Activated CD4-positive, alpha-beta T cell treated with anti-CD3 and anti-CD28 coated beads, Interleukin-2, amount 10 ng/mL, durations not matched to agents 24 days and 14 days (primary cell): ENCODE data around the gene SLC8A1. TPM values are rescaled to one million over a fixed set of nuclear protein-coding genes. Genes with fewer than 3 reads are reported as not detected.

Experiments
- DNase-seq: peaks from one replicate; pipeline ENCODE4 v3.0.0; 2022
- H3K27ac Mint-ChIP-seq: one replicate; pipeline ENCODE4 v1.8.0; 2022; ENCODE audit warnings: mild to moderate bottlenecking, mixed read lengths
- H3K27me3 Mint-ChIP-seq: one replicate; pipeline ENCODE4 v1.8.0; 2022; ENCODE audit warnings: mixed read lengths
- H3K36me3 Mint-ChIP-seq: one replicate; pipeline ENCODE4 v1.8.0; 2022; ENCODE audit warnings: low read depth, mild to moderate bottlenecking, mixed read lengths
- H3K4me1 Mint-ChIP-seq: one replicate; pipeline ENCODE4 v1.8.0; 2021; ENCODE audit warnings: mixed read lengths
- H3K4me3 Mint-ChIP-seq: one replicate; pipeline ENCODE4 v1.8.0; 2022; ENCODE audit warnings: mild to moderate bottlenecking, moderate library complexity, mixed read lengths
- H3K9me3 Mint-ChIP-seq: one replicate; pipeline ENCODE4 v1.8.0; 2021; ENCODE audit warnings: mixed read lengths
- intact Hi-C: fragments of 100-400 bp; cut with micrococcal nuclease; formaldehyde crosslinking; loops from one replicate; pipeline ENCODE4 v1.15.1; 2023
- total RNA-seq: library from RNA; stranded (reverse); gene quantifications from 2 replicates; pipeline ENCODE4 v1.2.3, GENCODE V29; 2022

The SLC8A1 gene
- total RNA-seq, 1 donor from 2014 or later, result 5.0 TPM

DNA sequence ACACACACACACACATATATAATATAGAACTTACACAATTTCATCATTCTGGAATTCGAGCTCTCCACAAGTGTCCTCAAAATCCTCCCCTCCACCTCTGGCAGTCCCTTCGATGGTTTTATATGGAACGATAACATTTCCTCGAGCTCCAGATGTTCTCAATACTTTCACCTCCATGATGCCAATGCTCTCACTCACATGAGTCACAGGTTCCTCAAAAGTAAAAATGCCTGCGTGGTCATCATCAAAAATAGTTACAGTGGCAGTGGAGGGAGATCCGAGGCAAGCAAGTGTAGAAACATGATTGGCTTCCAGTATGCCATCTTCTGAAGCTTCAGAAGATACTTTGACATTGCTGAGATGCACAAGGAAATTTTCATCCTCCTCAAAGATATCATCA lies 23.5 kb downstream of the SLC8A1 start:
- H3K4me1 Mint-ChIP-seq, result no peaks in the 10 kb centered on the region
- DNase-seq, result no peak
- intact Hi-C loops, result no loop called here
- no peak overlapping the region for H3K27ac Mint-ChIP-seq
- H3K36me3 Mint-ChIP-seq, result no peaks in the 10 kb centered on the region
- no peaks in the 10 kb centered on the region for H3K9me3 Mint-ChIP-seq
- H3K4me3 Mint-ChIP-seq, result no peak overlapping the region
- H3K27me3 Mint-ChIP-seq, result no peaks in the 10 kb centered on the region

DNA sequence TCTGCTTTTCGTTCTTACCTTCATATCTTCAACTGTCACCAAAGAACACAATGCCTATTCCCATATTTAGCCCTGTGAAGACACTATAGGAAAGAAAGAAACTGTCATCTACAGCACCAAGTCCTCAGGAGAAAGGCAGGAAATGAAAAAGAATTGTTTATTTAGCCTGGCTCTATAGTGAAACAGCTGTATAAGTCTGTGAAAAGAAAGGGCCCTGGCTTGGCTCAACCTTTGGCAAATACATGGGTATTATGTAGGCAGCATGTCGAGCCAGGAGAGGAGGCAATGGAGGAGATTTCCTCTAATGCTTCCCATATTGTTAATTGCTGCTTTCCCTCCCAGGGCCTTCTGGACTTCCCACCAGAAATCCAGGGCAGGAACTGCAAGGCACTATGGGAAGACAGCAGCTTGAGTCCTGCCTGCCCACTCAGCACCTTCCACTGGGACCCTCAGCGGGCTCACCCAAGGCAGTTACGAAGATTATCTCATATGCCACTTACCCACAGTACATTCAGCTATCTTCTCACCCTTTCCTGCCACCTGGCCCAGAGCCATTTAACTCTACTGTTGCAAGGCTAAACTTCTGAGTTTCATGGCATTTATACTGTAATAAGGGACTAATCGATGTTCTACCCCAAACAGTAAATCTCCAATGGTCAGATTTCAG lies 30.1 kb downstream of the SLC8A1 start:
- Mint-ChIP-seq H3K36me3 (no peaks in the 10 kb centered on the region), H3K4me1 (no peaks in the 10 kb centered on the region), H3K4me3 (no peak overlapping the region), H3K27me3 (no peaks in the 10 kb centered on the region), H3K9me3 (no peaks in the 10 kb centered on the region), H3K27ac (no peak overlapping the region)
- DNase-seq, result no peak
- intact Hi-C loops, result no loop called here

DNA sequence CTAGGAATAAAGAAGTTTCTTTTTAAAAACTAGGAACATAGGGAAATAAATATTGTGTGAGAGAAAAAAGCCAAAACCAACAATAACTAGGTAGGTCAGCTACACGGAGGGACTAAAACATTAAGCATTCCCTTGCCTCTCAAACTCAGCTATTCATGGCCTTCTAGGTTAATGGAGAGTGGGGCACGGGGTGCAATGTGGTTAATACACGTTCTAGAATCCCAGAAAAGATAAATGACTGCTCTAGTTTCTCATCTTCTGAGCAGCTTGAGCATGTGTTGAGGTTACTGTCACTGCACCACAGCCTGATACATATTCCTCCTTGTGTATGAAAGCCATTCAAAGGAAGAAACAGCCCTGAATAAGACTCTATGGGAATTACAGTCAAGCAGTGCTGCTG lies 31.4 kb downstream of the SLC8A1 start:
- Mint-ChIP-seq H3K4me1 (no peaks in the 10 kb centered on the region), H3K27me3 (no peaks in the 10 kb centered on the region), H3K36me3 (no peaks in the 10 kb centered on the region), H3K27ac (no peak overlapping the region), H3K9me3 (no peaks in the 10 kb centered on the region), H3K4me3 (no peak overlapping the region)
- DNase-seq, result no peak
- intact Hi-C loops, result no loop called here

DNA sequence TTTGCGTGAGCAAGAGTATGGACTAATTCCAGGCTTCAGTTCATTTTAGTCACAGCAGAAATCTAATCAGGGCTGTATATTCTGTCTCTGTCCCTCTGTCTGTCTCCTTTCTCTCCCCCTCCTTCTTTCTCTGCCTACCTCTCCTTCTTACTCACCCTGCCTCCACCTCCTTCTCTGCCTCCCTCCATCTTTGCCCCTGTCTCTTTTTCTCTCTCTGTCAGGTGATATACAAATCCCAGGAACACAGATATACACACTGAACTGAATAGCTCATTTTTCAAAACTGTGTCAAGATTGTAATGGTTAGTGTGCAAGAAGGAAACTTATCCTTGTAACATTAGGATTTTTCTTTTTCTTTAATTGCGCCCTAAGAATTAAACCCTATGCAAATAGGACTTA lies 32.5 kb downstream of the SLC8A1 start:
- DNase-seq, result no peak
- H3K36me3 Mint-ChIP-seq, result no peaks in the 10 kb centered on the region
- no peaks in the 10 kb centered on the region for H3K4me1 Mint-ChIP-seq
- intact Hi-C loops, result no loop called here
- no peaks in the 10 kb centered on the region for H3K27me3 Mint-ChIP-seq
- no peaks in the 10 kb centered on the region for H3K9me3 Mint-ChIP-seq
- no peak overlapping the region for H3K27ac Mint-ChIP-seq
- H3K4me3 Mint-ChIP-seq, result no peak overlapping the region

DNA sequence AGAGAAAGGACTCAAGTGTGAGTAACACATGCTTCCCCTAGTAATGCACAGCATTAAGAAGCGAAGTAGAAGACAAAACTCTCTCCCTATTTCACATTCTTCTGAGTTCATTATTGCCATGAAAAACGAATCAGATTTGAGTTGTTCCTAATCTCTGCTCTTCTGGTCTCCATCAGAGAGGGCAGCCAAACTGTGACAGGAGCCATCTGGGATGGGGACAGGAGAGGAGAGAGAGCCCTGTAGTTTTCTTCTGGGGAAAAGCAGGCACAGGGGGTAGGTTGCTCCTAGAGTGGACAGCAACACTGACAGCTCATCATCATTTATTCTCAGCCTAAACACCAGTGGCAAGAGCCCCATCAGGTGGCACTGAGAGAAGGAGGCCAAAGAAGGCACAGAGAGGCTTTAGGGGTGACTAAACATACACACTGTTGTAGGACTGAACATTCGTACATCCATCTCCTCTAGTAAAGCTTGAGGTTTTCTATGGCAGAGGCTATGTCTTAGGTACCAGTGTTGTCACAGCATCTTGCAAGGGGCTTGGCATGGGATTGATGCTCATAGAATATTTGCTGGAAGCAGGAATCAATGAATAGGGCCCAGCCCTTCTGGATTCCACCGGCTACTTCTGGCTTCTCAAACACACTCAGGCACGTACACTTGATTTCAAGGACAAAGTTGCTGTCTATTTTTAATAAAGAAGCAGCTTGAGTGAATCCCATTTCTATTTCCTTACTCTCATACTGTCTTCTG lies 33.1 kb downstream of the SLC8A1 start:
- intact Hi-C loops, result no loop called here
- DNase-seq, result no peak
- no peaks in the 10 kb centered on the region for H3K4me1 Mint-ChIP-seq
- H3K36me3 Mint-ChIP-seq, result no peaks in the 10 kb centered on the region
- H3K27me3 Mint-ChIP-seq, result no peaks in the 10 kb centered on the region
- H3K4me3 Mint-ChIP-seq, result no peak overlapping the region
- H3K9me3 Mint-ChIP-seq, result no peaks in the 10 kb centered on the region
- H3K27ac Mint-ChIP-seq, result no peak overlapping the region

DNA sequence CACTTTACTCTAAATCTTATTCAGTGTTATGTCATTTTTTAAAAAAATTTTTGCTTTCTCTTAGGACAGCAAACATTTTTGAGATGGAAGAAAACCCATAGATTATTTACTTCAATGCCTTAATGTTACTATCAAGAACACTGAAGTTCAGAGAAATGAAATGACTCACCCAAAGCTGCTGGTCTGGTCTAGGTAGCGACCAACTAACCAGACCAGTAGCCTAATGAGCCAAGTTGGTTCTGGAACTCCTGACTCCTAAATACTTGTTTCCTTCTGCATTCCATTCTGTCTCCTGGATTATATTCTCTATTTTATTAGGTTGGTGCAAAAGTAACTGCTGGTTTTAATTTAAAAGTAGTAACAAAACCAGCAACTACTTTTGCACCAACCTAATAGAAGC lies 35.4 kb downstream of the SLC8A1 start:
- Mint-ChIP-seq H3K36me3 (no peaks in the 10 kb centered on the region), H3K4me1 (no peaks in the 10 kb centered on the region), H3K4me3 (no peak overlapping the region), H3K27ac (no peak overlapping the region), H3K9me3 (no peaks in the 10 kb centered on the region), H3K27me3 (no peaks in the 10 kb centered on the region)
- intact Hi-C loops, result no loop called here
- DNase-seq, result no peak

DNA sequence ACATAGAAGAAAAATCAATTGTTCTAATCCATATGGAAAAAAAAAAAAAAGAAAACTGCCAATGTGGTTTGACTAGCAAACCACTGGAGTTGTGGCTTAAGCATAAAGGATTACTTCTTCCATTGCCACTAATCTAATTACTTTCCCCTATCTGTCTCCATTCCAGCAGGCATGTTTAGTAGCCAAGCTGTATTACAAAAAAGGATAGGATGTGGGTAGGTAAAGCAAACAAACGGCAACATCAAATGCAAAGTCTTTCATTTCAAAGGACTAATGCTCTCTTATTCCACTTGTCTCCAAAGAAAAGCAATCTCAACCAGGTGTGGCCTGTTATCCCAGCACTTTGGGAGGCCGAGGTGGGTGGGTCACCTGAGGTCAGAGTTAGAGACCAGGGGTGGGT lies 36.5 kb downstream of the SLC8A1 start:
- no peak for DNase-seq
- intact Hi-C loops, result no loop called here
- Mint-ChIP-seq H3K27me3 (no peaks in the 10 kb centered on the region), H3K27ac (no peak overlapping the region), H3K9me3 (no peaks in the 10 kb centered on the region), H3K4me3 (no peak overlapping the region), H3K4me1 (no peaks in the 10 kb centered on the region), H3K36me3 (no peaks in the 10 kb centered on the region)

DNA sequence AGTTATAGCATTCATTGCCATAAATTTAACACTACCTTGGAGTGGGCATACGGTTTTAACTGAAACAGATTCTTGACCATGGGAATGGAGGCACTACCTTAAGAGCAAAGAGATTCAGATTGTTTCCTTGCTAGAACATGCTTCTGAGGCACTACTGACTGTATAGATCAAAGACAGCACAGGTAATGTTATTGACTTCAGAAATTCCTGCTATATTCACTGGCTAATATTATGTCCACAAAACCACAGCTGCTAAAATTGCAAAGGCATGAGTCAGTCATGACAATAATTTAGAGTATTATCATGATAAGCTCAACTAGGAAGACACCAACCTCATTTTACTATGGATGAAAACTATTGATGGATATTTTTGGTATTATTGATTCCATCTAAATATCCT lies 39.4 kb downstream of the SLC8A1 start:
- Mint-ChIP-seq H3K4me1 (no peaks in the 10 kb centered on the region), H3K27ac (no peak overlapping the region), H3K4me3 (no peak overlapping the region), H3K36me3 (no peaks in the 10 kb centered on the region), H3K27me3 (no peaks in the 10 kb centered on the region), H3K9me3 (no peaks in the 10 kb centered on the region)
- no peak for DNase-seq
- intact Hi-C loops, result no loop called here

DNA sequence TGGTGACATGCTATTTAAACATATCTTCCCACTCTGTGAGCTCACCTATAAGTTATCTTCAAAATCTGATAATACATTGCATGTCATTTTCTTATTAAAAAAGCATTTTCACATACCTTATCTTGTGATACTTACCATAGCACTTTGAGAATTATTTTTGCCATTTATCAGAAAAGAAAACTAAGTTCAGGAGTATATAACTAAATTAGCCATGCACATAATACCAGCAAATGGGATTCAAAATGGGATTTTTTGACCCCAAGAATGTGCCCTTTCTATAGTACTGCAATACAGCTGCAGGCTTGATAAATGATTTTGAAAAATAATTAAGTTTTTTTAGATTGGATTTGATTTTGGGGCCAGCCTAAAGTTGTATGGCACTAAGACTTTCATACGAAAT lies 41.2 kb downstream of the SLC8A1 start:
- Mint-ChIP-seq H3K4me3 (no peak overlapping the region), H3K27ac (no peak overlapping the region)
- no peak for DNase-seq

DNA sequence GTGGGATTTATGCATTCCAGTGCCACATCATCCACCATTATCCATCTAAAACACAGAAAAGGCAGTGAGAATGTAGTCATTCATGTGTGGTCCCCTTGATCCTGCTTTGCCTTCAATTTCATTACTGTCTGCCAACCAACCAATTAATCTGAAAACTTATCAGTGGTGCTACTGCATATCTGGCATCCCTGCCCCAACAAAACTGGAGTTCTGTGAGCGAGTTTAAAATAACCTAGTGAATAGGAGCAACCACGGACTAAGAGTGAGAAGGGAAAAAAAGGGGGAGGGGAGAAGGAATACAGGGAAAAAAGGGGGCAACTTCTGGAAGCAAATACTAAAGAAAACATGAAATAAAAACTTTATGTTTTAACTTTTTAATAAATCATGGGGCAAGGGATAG lies 42.2 kb downstream of the SLC8A1 start:
- Mint-ChIP-seq H3K27ac (no peak overlapping the region), H3K36me3 (no peaks in the 10 kb centered on the region), H3K9me3 (no peaks in the 10 kb centered on the region), H3K4me3 (no peak overlapping the region), H3K27me3 (no peaks in the 10 kb centered on the region), H3K4me1 (no peaks in the 10 kb centered on the region)
- intact Hi-C loops, result no loop called here
- DNase-seq, result no peak

More for the DNA sequence above, 41.2 kb downstream of the SLC8A1 start:
- Mint-ChIP-seq H3K4me1 (no peaks in the 10 kb centered on the region), H3K27me3 (no peaks in the 10 kb centered on the region), H3K9me3 (no peaks in the 10 kb centered on the region), H3K36me3 (no peaks in the 10 kb centered on the region)
- intact Hi-C loops, result no loop called here

DNA sequence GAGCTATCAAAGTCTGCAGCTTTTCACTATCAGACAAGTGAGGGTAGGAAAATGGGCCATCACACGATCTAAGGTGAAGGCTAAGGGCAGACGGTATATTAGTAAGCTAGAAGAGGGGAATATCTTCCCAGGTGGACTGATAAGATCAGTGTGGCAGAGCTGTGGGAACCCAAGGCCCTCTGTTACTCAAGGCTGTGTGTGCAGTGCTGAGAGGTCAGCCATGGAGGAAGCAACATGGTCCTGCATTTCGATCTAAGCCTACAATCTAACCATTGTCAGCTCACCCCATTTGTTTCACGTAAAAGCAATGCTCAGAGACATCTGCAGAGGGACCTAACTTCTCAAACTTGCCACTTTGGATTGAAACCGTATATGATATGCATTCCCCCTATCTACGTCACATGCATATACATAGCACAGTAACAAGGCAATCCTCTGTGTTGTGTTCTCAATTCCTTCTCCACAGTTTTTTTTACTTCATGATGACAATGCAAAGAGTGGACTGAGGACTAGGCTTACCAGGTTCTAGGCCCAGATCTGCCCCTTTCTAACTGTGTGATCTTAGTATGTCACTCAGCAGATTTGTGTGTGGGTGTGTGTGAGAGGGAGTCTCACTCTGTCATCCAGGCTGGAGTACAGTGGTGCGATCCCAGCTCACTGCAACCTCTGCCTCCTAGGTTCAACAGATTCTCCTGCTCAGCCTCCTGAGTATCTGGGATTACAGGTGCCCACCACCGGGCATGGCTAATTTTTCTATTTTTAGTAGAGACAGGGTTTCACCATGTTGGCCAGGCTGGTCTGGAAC lies 45.2 kb downstream of the SLC8A1 start:
- intact Hi-C loops, result no loop called here
- Mint-ChIP-seq H3K4me1 (no peaks in the 10 kb centered on the region), H3K9me3 (no peaks in the 10 kb centered on the region), H3K36me3 (no peaks in the 10 kb centered on the region), H3K27me3 (no peaks in the 10 kb centered on the region), H3K4me3 (no peak overlapping the region), H3K27ac (no peak overlapping the region)
- no peak for DNase-seq

DNA sequence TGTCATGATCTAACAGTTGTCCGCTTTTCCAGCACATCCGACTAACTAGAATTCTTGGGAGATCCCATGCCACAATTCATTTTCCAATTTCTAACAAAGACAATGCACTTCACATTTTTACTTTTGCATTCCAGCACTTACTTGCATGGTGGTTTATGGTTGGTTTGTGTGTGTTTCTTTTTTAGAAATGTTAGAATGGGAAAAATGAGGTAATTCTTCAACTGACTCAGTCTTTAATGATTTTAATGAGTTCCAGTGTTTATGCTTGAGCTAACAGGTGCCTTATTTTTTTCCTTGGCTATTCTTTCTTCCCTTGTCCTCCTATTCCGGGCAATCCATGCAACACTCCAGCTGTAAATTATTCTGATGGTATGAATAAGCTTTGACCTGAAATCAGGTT lies 46.4 kb downstream of the SLC8A1 start:
- Mint-ChIP-seq H3K4me1 (no peaks in the 10 kb centered on the region), H3K9me3 (no peaks in the 10 kb centered on the region), H3K4me3 (no peak overlapping the region), H3K27ac (no peak overlapping the region), H3K27me3 (no peaks in the 10 kb centered on the region), H3K36me3 (no peaks in the 10 kb centered on the region)
- no peak for DNase-seq
- intact Hi-C loops, result no loop called here

DNA sequence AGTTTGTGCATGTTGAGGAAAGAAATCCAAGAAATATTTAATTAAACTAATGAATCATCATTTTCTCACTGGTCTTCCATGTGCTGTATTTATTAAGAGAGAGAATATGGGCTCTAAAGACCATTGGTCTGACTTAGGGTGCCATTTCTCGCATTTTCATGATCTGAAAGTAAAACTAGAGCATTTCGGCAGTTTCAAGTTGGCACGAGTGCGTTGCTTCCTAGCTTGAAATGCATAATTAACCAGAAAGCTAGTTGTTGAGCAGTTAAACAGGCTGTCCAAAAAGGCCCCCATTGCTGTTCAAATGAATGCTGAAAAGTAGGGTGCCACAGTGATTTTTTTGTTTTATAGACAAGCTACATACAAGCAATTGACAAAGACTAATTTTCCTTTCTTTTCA lies 47.4 kb downstream of the SLC8A1 start:
- no peaks in the 10 kb centered on the region for H3K27me3 Mint-ChIP-seq
- intact Hi-C loops, result no loop called here
- H3K9me3 Mint-ChIP-seq, result no peaks in the 10 kb centered on the region
- H3K4me3 Mint-ChIP-seq, result no peak overlapping the region
- H3K36me3 Mint-ChIP-seq, result no peaks in the 10 kb centered on the region
- no peak overlapping the region for H3K27ac Mint-ChIP-seq
- DNase-seq, result no peak
- no peaks in the 10 kb centered on the region for H3K4me1 Mint-ChIP-seq

DNA sequence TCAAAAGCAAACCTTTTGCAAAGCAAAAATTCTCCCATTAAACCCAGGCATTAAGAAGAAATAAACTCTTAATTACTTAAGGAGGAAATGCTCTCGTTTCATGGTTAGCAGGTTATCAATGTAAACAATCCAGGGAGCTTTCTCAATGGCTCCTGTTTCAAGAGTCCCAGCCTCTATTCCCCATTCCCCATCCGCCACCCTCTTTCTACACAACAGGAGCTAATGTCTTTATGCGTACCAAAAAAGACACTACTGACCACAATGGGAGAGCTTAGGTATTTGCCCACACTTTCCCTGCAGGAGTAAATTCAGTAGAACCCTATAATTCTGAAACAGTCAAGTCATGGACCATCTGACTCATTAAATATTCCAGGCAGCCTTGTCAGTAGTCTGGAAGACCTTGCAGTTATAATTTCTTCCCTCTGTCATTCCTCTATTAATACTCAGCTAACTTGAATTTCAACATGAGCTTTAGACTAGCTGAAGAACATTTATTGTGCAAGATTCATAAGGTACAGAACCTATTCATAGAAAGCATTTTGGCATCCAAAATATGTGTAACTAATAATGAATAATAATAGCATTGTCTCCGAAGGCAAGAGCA lies 48.6 kb downstream of the SLC8A1 start:
- DNase-seq, result no peak
- no peaks in the 10 kb centered on the region for H3K9me3 Mint-ChIP-seq
- no peaks in the 10 kb centered on the region for H3K36me3 Mint-ChIP-seq
- no peak overlapping the region for H3K4me3 Mint-ChIP-seq
- intact Hi-C loops, result no loop called here
- no peaks in the 10 kb centered on the region for H3K27me3 Mint-ChIP-seq
- H3K4me1 Mint-ChIP-seq, result no peaks in the 10 kb centered on the region
- H3K27ac Mint-ChIP-seq, result no peak overlapping the region
